22Rv1 (cell line): Measurements from ENCODE around the gene TSPAN10.

Source experiments
- ZFX ChIP-seq: fragments of 450-650 bp; IDR thresholded peaks from 2 replicates; pipeline ENCODE4 v1.6.1; 2017; ENCODE audit warnings: antibody characterized with exemption, borderline replicate concordance
- TF ChIP-seq, protein P1 (sequence below): fragments of 450-650 bp; IDR thresholded peaks from 2 replicates; pipeline ENCODE4 v1.5.1; 2017; ENCODE audit warnings: mild to moderate bottlenecking

DNA sequence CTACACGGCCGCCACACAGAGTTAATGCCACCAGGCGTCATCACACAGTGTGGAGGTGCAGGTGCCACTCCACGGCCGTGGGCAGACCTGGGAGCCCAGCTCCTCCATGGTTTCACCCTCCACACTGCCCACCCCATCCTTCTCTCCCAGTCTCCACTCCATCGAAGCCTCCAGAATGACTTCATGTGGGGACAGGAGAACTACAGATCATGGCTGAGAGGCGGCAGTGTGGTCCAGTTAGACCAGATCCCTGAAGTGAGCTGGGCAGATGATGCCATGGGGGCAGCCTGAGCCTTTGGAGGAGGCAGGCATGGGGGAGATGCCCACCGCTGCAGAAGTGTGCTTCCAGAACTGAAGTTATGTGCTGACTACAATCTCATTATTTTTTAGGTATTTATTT is 46.9 kb upstream of the TSPAN10 start:
- TF ChIP-seq, protein P1, sequence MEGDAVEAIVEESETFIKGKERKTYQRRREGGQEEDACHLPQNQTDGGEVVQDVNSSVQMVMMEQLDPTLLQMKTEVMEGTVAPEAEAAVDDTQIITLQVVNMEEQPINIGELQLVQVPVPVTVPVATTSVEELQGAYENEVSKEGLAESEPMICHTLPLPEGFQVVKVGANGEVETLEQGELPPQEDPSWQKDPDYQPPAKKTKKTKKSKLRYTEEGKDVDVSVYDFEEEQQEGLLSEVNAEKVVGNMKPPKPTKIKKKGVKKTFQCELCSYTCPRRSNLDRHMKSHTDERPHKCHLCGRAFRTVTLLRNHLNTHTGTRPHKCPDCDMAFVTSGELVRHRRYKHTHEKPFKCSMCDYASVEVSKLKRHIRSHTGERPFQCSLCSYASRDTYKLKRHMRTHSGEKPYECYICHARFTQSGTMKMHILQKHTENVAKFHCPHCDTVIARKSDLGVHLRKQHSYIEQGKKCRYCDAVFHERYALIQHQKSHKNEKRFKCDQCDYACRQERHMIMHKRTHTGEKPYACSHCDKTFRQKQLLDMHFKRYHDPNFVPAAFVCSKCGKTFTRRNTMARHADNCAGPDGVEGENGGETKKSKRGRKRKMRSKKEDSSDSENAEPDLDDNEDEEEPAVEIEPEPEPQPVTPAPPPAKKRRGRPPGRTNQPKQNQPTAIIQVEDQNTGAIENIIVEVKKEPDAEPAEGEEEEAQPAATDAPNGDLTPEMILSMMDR = no peak
- TF ChIP-seq ZFX = no peak
